Loucy (cell line): Measurements from ENCODE around the gene ANAPC2.

Source experiments
- CTCF ChIP-seq: fragments of 200-600 bp; sonication (generic); conservative IDR thresholded peaks from 2 replicates; pipeline ENCODE4 v1.5.1; 2014; ENCODE audit warnings: mild to moderate bottlenecking, antibody characterized with exemption, low read length
- EZH2phosphoT487 ChIP-seq: fragments of 200-600 bp; IDR thresholded peaks from 2 replicates; pipeline ENCODE4 v1.6.1; 2018; ENCODE audit warnings: antibody characterized with exemption, mild to moderate bottlenecking, moderate library complexity, borderline replicate concordance

GRCh38 chr9:137148242-137148641 is 40.1 kb downstream of the ANAPC2 start:
- no peak for TF ChIP-seq CTCF
- no peak for TF ChIP-seq EZH2phosphoT487
